ENCODE results near the gene LRRN3. TPM values are rescaled to one million over a fixed set of nuclear protein-coding genes. Genes with fewer than 3 reads are reported as not detected.
A peak's percentile ranks its signal among the peaks of the same experiment; 100 is the strongest.

LRRN3 gene
- 10 to 100 TPM in 6 of 8 experiments, 1 to 10 TPM in 2; 4.3 to 62.2 (median 28.4) TPM for total RNA-seq

DNA sequence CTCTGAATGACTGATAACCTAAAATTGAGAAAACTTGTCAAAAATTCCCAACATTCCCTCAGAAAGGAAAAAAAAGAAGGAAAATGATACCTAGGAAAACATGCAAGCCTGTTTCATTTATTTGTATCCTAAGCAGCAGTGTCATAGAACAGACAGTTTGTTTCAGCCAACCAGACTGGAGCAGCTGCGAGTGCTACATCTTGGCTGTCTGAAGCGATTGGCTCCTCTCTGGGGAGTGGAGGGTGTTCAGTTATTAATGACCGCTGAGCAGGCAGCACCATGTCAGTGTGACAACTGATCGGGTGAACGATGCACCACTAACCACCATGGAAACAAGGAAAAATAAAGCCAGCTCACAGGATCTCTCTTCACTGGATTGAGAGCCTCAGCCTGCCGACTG is at the start of gene LRRN3:
Gene LRRN3 (plus strand): TSS at position 282 of the 400 bp plus-strand sequence. CDS start 31,646 bp downstream, outside the sequence.
- Histone ChIP-seq H3K4me1 (replicated peaks in 1 of 2) (peaks cover 6 to 8% of the 10 kb centered on the region in 2 donors), H3K4me3 (peak within 1 kb of the TSS; percentile 33 to 66 (median 41)), H3K27ac (peak within 1 kb of the TSS; percentile 39 to 56)
- 0 to 76% (median 5%) methylated on average over 1 to 6 of the region's 6 CpGs; no CpG with 5 or more reads in 1 of the 10 experiments for WGBS, 10 experiments
- in situ Hi-C loops (cut with MboI; ENCODE audit: low pct_unique_long_range_greater_than_20kb in 2 of 9, low sequenced_read_pairs in 9 of 9, unreplicated experiment in 9 of 9), result loop anchor here in 3 of 9 experiments (25.0 kb wide), 2 partner anchors 396 to 646 kb away; no protein-coding TSS in a partner anchor
- ATAC-seq (replicated peaks in 6 of 8), result peak in 6 of 8 experiments; percentile 94 to 97 (median 94)

DNA sequence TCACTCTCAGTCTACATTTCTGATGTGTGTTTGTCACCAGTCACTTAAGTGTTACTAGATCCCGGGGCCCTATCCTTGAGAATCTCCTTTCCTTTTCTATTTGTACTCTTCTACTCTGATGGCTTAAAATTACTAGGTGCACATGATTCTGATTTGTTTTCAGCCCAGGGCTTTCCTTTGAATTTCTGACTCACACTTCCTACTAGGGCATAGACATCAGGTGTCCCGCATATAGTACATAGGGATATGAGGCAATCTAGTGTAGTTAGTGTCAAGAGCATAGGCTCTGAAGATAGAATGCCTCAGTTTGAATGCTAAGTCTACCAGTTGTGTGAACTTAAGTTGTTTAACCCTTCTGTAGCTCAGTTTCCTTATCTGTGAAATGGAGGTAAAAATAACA is 49.4 kb upstream of the LRRN3 start:
- 60 to 100% (median 83%) methylated on average over 1 to 2 of the region's 2 CpGs; no CpG with 5 or more reads in 1 of the 10 experiments for WGBS, 10 experiments
- no peak overlapping the region for H3K27ac ChIP-seq
- H3K4me3 ChIP-seq, result no peak overlapping the region
- ATAC-seq (replicated peaks in 6 of 8), result peak; percentile 39 to 98 (median 56)
- peaks cover 0 to 8% of the 10 kb centered on the region in 2 donors for H3K4me1 ChIP-seq (replicated peaks in 1 of 2)
- in situ Hi-C loops (cut with MboI; ENCODE audit: low pct_unique_long_range_greater_than_20kb in 2 of 9, low sequenced_read_pairs in 9 of 9, unreplicated experiment in 9 of 9), result no loop called here

DNA sequence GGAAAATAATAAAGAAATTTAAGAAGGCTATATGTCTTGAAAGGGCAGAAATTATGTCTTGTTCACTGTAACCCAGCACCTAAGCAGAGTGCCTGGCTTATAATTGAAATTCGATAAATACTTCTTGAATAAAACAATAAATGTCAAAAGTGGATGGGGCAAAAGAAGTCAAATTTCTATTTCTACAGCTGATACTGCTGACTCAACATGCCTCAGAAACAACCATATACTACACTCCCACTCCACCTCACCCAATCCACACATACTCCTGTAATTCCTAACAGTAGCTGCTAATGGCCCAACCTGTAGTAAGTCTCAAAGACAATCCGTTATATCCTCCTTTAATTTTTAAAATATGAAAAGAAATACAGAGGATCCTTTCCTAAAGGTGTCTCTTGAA is 48.1 kb upstream of the LRRN3 start:
- in situ Hi-C loops (cut with MboI; ENCODE audit: low pct_unique_long_range_greater_than_20kb in 2 of 9, low sequenced_read_pairs in 9 of 9, unreplicated experiment in 9 of 9), result no loop called here
- H3K4me1 ChIP-seq (replicated peaks in 1 of 2), result no peaks in the 10 kb centered on the region
- no peak overlapping the region for H3K4me3 ChIP-seq
- no peak overlapping the region for H3K27ac ChIP-seq
- WGBS, 10 experiments, result 80 to 100% (median 95%) methylated on average over 1 to 2 of the region's 2 CpGs; no CpG with 5 or more reads in 3 of the 10 experiments
- no peak for ATAC-seq (replicated peaks in 6 of 8)

DNA sequence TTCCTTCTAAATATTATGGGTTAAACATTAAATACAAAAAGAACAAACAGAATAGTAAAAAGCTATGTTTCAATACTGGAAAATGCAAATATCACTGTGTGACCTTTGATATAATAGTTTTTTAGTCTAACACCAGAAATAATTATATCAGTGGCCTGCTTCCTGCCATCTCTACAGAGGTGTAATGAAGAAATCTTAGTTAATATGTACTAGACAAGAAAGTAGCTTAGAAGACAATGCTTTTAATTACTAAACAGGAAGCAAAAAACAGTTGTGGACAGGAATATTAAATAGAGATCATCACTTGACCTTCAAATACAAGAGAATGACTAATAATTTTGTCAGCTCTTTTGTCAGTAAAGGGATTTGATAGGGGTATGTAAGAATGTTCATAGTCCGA is 47.4 kb upstream of the LRRN3 start:
- H3K27ac ChIP-seq, result no peak overlapping the region
- ATAC-seq (replicated peaks in 6 of 8), result no peak
- H3K4me3 ChIP-seq, result no peak overlapping the region
- in situ Hi-C loops (cut with MboI; ENCODE audit: low pct_unique_long_range_greater_than_20kb in 2 of 9, low sequenced_read_pairs in 9 of 9, unreplicated experiment in 9 of 9), result no loop called here
- 80 to 100% (median 94%) methylated on average over 1 of the region's 1 CpG; no CpG with 5 or more reads in 1 of the 10 experiments for WGBS, 10 experiments
- H3K4me1 ChIP-seq (replicated peaks in 1 of 2), result no peaks in the 10 kb centered on the region

DNA sequence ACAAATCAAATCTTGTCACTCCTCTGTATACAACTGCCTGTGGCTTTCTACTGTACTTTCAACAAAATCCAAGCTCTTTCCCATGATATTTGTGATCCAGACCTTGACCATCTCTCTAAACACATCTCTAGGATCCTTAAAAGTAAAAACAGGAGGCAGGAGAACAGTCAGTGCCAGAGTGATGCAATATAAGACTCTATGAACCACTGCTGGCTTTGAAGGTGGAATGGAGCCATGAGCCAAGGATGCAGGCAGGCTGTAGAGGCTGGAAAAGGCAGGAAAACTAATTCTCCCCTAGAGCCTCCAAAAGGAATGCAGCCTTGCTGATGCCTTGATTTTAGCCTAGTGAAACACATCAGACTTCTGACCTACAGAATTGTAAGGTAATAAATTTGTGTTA is 45.5 kb upstream of the LRRN3 start:
- H3K4me1 ChIP-seq (replicated peaks in 1 of 2), result peaks cover 0 to 3% of the 10 kb centered on the region in 2 donors
- in situ Hi-C loops (cut with MboI; ENCODE audit: low pct_unique_long_range_greater_than_20kb in 2 of 9, low sequenced_read_pairs in 9 of 9, unreplicated experiment in 9 of 9), result no loop called here
- no peak overlapping the region for H3K4me3 ChIP-seq
- ATAC-seq (replicated peaks in 6 of 8), result no peak
- no peak overlapping the region for H3K27ac ChIP-seq

DNA sequence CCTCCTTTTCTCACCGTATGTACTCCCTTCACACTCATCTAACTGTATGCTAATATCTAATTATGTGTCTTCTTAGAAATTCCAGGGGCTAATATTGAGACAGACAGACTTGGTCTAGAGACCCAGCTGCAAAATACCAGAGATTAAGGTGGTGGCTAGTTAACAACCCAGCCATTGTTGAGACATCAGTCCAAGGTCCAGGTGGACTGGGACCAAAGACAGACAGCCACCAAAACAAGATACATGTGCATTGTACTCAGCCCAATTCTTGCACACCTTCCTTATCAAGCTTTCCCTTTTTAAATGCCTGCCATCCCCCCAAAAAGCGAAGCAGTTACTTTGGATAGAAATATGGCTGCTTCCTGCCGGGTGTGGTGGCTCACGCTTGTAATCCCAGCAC is 43.3 kb upstream of the LRRN3 start:
- in situ Hi-C loops (cut with MboI; ENCODE audit: low pct_unique_long_range_greater_than_20kb in 2 of 9, low sequenced_read_pairs in 9 of 9, unreplicated experiment in 9 of 9), result no loop called here
- no peak overlapping the region for H3K27ac ChIP-seq
- H3K4me3 ChIP-seq, result no peak overlapping the region
- no peak for ATAC-seq (replicated peaks in 6 of 8)
- peaks cover 4 to 10% of the 10 kb centered on the region in 2 donors for H3K4me1 ChIP-seq (replicated peaks in 1 of 2)
- 60 to 100% (median 100%) methylated on average over 1 to 4 of the region's 4 CpGs; no CpG with 5 or more reads in 4 of the 10 experiments for WGBS, 10 experiments

DNA sequence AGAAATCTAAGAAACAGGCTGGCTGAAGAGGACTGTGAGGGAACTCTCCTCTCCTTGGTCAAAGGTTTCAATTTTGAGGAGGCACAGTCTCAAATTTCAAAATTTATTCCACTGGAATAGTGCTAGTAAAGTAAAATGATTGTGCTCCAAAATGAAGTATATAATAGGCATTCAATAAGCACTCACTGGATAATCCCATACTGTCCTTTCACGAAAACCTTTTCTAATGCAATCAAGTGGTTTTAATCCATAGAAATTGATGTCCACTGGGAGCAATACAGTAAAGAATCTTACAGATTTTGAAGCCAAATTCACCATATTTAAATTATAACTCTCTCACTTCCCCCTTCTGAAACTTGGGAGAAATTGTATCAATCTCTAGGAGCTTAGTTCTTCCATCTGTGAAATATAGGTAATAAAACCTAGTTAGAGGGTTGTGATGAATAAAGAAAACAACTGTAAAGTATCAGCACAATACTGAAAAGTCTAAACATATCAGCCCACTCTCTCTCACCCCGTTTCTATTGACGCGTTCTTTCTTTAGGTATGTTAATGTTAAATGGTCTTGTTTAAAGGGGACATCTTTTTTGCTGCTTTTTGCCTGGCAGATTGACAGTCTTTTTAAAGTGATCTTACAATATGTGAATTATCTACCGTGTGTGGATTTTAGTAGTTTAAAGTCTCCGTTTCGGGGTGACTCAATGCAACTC is 40.8 kb upstream of the LRRN3 start:
- Histone ChIP-seq H3K27ac (no peak overlapping the region), H3K4me3 (no peak overlapping the region), H3K4me1 (replicated peaks in 1 of 2) (peaks cover 4 to 10% of the 10 kb centered on the region in 2 donors)
- 18 to 87% (median 63%) methylated on average over 1 to 7 of the region's 7 CpGs; no CpG with 5 or more reads in 1 of the 10 experiments for WGBS, 10 experiments
- no peak for ATAC-seq (replicated peaks in 6 of 8)
- in situ Hi-C loops (cut with MboI; ENCODE audit: low pct_unique_long_range_greater_than_20kb in 2 of 9, low sequenced_read_pairs in 9 of 9, unreplicated experiment in 9 of 9), result no loop called here

DNA sequence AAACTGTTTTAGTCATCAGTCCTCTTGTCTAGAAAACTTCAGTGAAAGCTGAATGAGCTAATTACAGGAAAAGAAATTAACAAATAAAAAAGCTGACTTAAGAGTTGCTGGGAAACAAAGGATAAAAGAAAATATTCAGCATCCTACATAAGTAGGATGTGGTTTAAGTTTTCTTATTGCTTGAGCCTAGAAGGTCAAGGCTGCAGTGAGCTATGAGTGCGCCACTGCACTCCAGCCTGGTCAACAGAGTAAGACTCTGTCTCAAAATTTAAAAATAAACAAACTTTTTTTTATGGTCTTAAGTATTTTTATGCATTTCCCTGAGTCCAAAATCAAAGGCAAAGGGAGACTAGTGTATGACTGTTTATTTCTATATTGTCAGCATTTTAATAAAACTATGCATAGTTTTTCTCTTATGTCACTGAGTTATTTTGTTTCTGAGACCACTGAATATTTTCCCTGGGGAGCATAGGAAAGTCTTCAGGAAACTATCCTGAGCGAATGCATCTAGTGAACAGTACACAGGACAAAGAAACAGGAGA is 40.0 kb upstream of the LRRN3 start:
- 67 to 100% (median 93%) methylated on average over 1 to 2 of the region's 2 CpGs; no CpG with 5 or more reads in 1 of the 10 experiments for WGBS, 10 experiments
- in situ Hi-C loops (cut with MboI; ENCODE audit: low pct_unique_long_range_greater_than_20kb in 2 of 9, low sequenced_read_pairs in 9 of 9, unreplicated experiment in 9 of 9), result no loop called here
- ATAC-seq (replicated peaks in 6 of 8), result no peak
- peaks cover 4 to 10% of the 10 kb centered on the region in 2 donors for H3K4me1 ChIP-seq (replicated peaks in 1 of 2)
- H3K27ac ChIP-seq, result no peak overlapping the region
- no peak overlapping the region for H3K4me3 ChIP-seq

DNA sequence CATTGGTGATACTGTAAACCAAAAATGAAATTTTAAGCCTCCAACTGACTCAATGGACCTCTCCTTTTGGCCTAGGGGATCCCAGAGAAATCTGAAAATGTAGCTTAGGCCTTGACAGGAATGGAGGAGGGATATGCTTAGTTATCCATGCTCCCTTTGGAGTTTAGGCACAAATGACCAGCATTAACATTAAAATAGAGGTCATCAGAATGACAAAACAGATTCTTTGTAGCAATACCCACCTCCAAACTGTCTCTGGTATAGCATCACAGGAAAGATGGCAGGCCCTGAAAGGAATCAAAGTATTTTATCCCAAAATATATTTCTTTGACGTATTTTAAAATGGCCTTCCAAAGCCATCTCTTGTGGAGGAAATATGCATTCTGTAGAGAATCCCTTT is 39.1 kb upstream of the LRRN3 start:
- no peak for ATAC-seq (replicated peaks in 6 of 8)
- no peak overlapping the region for H3K27ac ChIP-seq
- H3K4me1 ChIP-seq (replicated peaks in 1 of 2), result peaks cover 4 to 10% of the 10 kb centered on the region in 2 donors
- WGBS, 10 experiments, result 14 to 100% (median 86%) methylated on average over 1 of the region's 1 CpG; no CpG with 5 or more reads in 2 of the 10 experiments
- in situ Hi-C loops (cut with MboI; ENCODE audit: low pct_unique_long_range_greater_than_20kb in 2 of 9, low sequenced_read_pairs in 9 of 9, unreplicated experiment in 9 of 9), result no loop called here
- no peak overlapping the region for H3K4me3 ChIP-seq

DNA sequence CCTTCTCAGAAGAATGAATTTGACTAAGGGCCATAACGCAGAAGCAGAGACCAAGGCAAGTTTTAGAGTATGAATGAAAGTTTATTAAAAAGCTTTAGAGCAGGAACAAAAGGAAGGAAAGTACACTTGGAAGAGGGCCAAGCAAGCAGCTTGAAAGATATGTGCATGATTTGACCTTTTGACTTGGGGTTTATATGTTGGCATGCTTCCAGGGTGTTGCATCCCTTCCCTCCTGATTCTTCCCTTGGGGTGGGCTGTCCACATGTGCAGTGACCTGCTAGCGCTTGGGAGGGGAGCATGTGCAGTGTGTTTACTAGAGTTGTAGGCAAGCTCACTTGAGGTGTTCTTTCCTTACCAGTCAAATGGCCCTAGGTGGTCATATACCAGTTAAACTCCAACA is 37.9 kb upstream of the LRRN3 start:
- ATAC-seq (replicated peaks in 6 of 8), result no peak
- Histone ChIP-seq H3K27ac (no peak overlapping the region), H3K4me3 (no peak overlapping the region), H3K4me1 (replicated peaks in 1 of 2) (peaks cover 4 to 10% of the 10 kb centered on the region in 2 donors)
- WGBS, 10 experiments, result 57 to 100% (median 84%) methylated on average over 1 to 2 of the region's 2 CpGs; no CpG with 5 or more reads in 4 of the 10 experiments
- in situ Hi-C loops (cut with MboI; ENCODE audit: low pct_unique_long_range_greater_than_20kb in 2 of 9, low sequenced_read_pairs in 9 of 9, unreplicated experiment in 9 of 9), result no loop called here

DNA sequence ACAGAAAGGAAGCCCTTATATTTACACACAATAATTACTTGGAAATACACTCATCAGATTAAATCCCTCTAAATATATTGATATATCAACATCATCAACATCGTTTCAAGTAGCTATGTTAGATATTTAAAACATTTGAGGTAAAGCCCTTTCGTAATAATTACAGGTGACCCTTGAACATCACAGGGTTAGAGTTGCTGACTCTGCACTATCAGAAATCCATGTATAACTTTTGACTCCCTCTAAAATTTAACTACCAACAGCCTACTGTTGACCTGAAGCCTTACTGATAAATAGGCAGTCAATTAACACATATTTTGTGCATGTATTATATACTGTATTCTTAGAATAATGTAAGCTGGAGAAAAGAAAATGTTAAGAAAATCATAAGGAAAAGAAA is 34.6 kb upstream of the LRRN3 start:
- no peak for ATAC-seq (replicated peaks in 6 of 8)
- WGBS, 10 experiments, result 50 to 100% (median 91%) methylated on average over 1 to 2 of the region's 2 CpGs; no CpG with 5 or more reads in 2 of the 10 experiments
- in situ Hi-C loops (cut with MboI; ENCODE audit: low pct_unique_long_range_greater_than_20kb in 2 of 9, low sequenced_read_pairs in 9 of 9, unreplicated experiment in 9 of 9), result no loop called here
- no peak overlapping the region for H3K4me3 ChIP-seq
- H3K27ac ChIP-seq, result no peak overlapping the region
- H3K4me1 ChIP-seq (replicated peaks in 1 of 2), result peaks cover 0 to under 1% of the 10 kb centered on the region in 2 donors

DNA sequence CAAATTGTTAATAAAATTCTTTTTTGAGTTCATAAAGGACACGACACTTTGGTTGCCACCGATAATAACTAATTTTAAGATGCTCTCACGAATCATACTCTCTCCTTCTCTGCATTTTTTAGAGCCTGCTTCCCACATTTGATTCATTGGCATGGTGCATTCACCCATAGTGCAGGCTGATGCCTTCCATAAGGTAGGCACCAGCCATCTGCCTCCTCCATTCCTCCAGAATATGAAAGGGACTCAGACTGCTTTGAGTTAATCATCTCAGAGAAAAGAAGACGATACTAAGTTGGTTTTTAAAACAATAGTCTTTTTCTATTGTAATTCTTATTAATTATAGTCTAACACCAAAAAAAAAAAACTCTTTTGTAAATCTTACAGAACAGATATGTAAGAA is 33.9 kb upstream of the LRRN3 start:
- 61 to 96% (median 87%) methylated on average over 1 to 4 of the region's 4 CpGs for WGBS, 10 experiments
- H3K27ac ChIP-seq, result no peak overlapping the region
- H3K4me1 ChIP-seq (replicated peaks in 1 of 2), result no peaks in the 10 kb centered on the region
- in situ Hi-C loops (cut with MboI; ENCODE audit: low pct_unique_long_range_greater_than_20kb in 2 of 9, low sequenced_read_pairs in 9 of 9, unreplicated experiment in 9 of 9), result no loop called here
- no peak overlapping the region for H3K4me3 ChIP-seq
- ATAC-seq (replicated peaks in 6 of 8), result no peak

DNA sequence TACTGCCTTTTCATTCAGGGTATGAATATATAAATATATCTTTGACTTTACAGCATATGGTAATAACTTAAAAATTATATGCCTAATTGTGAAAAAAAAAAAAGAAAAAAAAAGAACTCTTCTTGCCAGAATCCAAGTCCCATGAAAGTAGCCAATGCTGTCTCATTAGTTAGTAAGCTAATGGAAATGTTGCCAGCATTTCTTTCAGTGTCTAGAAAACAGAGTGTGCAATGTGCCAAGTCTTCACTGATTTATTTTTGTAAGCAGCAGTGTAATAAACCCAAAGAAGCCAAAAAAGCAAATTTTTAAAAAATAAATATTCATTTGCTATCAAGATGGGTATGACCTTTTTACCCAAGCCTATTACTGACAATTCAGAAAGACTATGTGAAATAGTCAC is 31.1 kb upstream of the LRRN3 start:
- no peak for ATAC-seq (replicated peaks in 6 of 8)
- Histone ChIP-seq H3K4me1 (replicated peaks in 1 of 2) (no peaks in the 10 kb centered on the region), H3K27ac (no peak overlapping the region), H3K4me3 (no peak overlapping the region)
- in situ Hi-C loops (cut with MboI; ENCODE audit: low pct_unique_long_range_greater_than_20kb in 2 of 9, low sequenced_read_pairs in 9 of 9, unreplicated experiment in 9 of 9), result no loop called here

All from motor neuron (in vitro differentiated cells).